DND-41 (cell line): ENCODE data around the gene SMTN.

Experiments used
- ATAC-seq: fragments of 200-7000 bp; cut with Tn5 transposase; 3 replicates; pipeline ENCODE4 v1.9.1; 2021; ENCODE audit warnings: low read depth; ENCODE audit not compliant: insufficient read depth
- DNase-seq: peaks from one replicate; pipeline ENCODE4 v3.0.0-alpha.2; 2020
- H2AFZ ChIP-seq: 2 replicates; pipeline ENCODE4 v1.6.0; 2012; ENCODE audit warnings: low read depth, low read length
- H3K27ac ChIP-seq: 2 replicates; pipeline ENCODE4 v1.5.1; 2012; ENCODE audit warnings: low read length, inconsistent platforms
- H3K27me3 ChIP-seq: fragments of 200-600 bp; sonication (generic); 2 replicates; pipeline ENCODE4 v1.6.0; 2012; ENCODE audit warnings: low read length, mild to moderate bottlenecking, inconsistent platforms; ENCODE audit not compliant: insufficient read depth, poor library complexity
- H3K36me3 ChIP-seq: 2 replicates; pipeline ENCODE4 v1.5.1; 2012; ENCODE audit warnings: low read length, inconsistent platforms; ENCODE audit not compliant: insufficient read depth
- H3K4me1 ChIP-seq: 2 replicates; pipeline ENCODE4 v1.5.1; 2012; ENCODE audit warnings: mild to moderate bottlenecking, low read length; ENCODE audit not compliant: insufficient read depth
- H3K4me2 ChIP-seq: 2 replicates; pipeline ENCODE4 v1.6.0; 2012; ENCODE audit warnings: mild to moderate bottlenecking, moderate library complexity, low read length, inconsistent platforms; ENCODE audit not compliant: insufficient read depth
- H3K4me3 ChIP-seq, 2 experiments: fragments of 200-600 bp in 1 of 2; shearing (Covaris generic) in 1 of 2; 2 replicates each; pipeline ENCODE4 v1.5.1; 2012 to 2016; ENCODE audit warnings: inconsistent platforms in 2 of 2, low read length in 2 of 2, mild to moderate bottlenecking in 2 of 2, low read depth in 1 of 2, moderate library complexity in 1 of 2
- H3K79me2 ChIP-seq: 2 replicates; pipeline ENCODE4 v1.6.0; 2012; ENCODE audit warnings: low read length, inconsistent platforms; ENCODE audit not compliant: insufficient read depth
- H3K9ac ChIP-seq: 2 replicates; pipeline ENCODE4 v1.6.0; 2012; ENCODE audit warnings: low read depth, mild to moderate bottlenecking, inconsistent platforms, low read length, moderate library complexity
- H3K9me3 ChIP-seq: 2 replicates; pipeline ENCODE4 v1.5.1; 2012; ENCODE audit warnings: low read length, moderate library complexity, mild to moderate bottlenecking, inconsistent platforms; ENCODE audit not compliant: insufficient read depth, severe bottlenecking
- H4K20me1 ChIP-seq: 2 replicates; pipeline ENCODE4 v1.6.0; 2012; ENCODE audit warnings: low read length; ENCODE audit not compliant: insufficient read depth
- EZH2 ChIP-seq: IDR thresholded peaks from 3 replicates; pipeline ENCODE4 v1.6.1; 2012; ENCODE audit warnings: borderline replicate concordance, low read depth, mild to moderate bottlenecking, moderate library complexity, low read length, inconsistent platforms; ENCODE audit not compliant: severe bottlenecking
- TF ChIP-seq, protein P1 (sequence below): IDR thresholded peaks from 2 replicates; pipeline ENCODE4 v1.5.1; 2012; ENCODE audit warnings: borderline replicate concordance, low read length, moderate library complexity, mild to moderate bottlenecking; ENCODE audit not compliant: poor library complexity, severe bottlenecking; ENCODE audit errors: extremely low read depth

Gene SMTN

DNA sequence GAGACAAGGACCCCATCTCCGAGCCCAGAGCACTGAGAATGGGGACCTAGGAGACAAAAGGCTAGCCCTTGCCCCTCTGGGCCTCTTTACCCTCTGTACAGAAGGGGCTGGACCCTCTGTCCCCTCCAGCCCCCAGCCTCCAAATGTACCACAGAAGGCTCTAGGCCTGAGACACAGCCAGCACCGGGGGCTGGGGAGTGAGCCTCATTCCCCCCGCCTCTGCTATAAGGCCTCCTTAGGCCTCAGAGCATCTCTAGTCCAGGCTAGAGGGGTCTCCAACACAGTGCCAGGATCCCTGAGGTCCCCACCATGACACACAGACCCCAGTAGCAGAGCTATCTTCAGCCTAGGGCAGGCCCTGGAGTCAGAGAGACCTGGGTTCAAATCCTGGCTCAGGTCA, 4.8 kb downstream of the SMTN start:
- Histone ChIP-seq H4K20me1 (no peaks in the 10 kb centered on the region; the same call in 1 of the 2 replicates), H3K27me3 (no peaks in the 10 kb centered on the region), H3K27ac (no peak overlapping the region), H3K9me3 (no peaks in the 10 kb centered on the region), H3K4me3 (no peak overlapping the region), H3K79me2 (peaks cover 23% of the 10 kb centered on the region), H3K4me1 (peaks cover 44% of the 10 kb centered on the region), H3K4me2 (peak overlapping the region; percentile 99; the same call in 1 of the 2 replicates), H3K36me3 (peaks cover 40% of the 10 kb centered on the region), H2AFZ (no peak overlapping the region), H3K9ac (peak overlapping the region; percentile 92)
- DNase-seq: no peak
- ATAC-seq: no peak
- TF ChIP-seq EZH2: no peak
- TF ChIP-seq, protein P1, sequence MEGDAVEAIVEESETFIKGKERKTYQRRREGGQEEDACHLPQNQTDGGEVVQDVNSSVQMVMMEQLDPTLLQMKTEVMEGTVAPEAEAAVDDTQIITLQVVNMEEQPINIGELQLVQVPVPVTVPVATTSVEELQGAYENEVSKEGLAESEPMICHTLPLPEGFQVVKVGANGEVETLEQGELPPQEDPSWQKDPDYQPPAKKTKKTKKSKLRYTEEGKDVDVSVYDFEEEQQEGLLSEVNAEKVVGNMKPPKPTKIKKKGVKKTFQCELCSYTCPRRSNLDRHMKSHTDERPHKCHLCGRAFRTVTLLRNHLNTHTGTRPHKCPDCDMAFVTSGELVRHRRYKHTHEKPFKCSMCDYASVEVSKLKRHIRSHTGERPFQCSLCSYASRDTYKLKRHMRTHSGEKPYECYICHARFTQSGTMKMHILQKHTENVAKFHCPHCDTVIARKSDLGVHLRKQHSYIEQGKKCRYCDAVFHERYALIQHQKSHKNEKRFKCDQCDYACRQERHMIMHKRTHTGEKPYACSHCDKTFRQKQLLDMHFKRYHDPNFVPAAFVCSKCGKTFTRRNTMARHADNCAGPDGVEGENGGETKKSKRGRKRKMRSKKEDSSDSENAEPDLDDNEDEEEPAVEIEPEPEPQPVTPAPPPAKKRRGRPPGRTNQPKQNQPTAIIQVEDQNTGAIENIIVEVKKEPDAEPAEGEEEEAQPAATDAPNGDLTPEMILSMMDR: no peak

DNA sequence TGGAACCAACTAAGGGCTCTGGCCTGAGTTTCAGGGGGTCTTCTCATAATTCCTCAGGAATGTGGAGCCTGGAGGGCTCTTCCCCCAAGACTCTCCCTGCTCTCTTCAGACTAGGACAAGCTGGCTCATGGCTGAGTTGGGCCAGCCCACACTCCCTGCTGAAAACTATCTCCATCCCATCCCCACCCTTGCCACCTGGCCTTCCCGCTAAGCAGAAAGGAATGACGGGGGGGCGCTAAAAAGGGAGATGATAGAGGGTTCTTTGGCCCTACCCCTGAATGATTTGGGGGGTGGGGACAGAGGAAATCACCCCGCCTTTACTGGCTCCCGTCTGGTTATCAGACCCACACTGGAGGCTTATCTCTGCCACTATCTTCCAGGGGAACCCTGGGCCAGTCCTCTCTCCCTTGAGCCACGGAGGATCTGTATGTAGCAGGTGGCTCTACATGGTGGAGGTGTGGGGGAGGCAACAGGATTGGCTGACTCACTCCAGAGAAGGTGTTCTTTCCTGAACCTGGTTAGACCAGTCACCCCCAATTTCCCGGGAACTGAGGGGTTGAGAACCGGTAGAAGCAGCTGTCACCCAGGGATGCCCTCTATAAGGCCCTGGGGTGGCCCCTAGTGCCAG, 5.7 kb downstream of the SMTN start:
- H3K9me3 ChIP-seq: no peaks in the 10 kb centered on the region
- H3K36me3 ChIP-seq: peaks cover 49% of the 10 kb centered on the region
- TF ChIP-seq, protein P1: no peak
- TF ChIP-seq EZH2: no peak
- H4K20me1 ChIP-seq: no peaks in the 10 kb centered on the region; the same call in 1 of the 2 replicates
- no peak overlapping the region for H3K27ac ChIP-seq
- DNase-seq (no peak), ATAC-seq (no peak)
- no peak overlapping the region for H3K9ac ChIP-seq
- H3K4me1 ChIP-seq: peaks cover 38% of the 10 kb centered on the region
- no peak overlapping the region for H3K4me3 ChIP-seq
- no peak overlapping the region for H2AFZ ChIP-seq
- peaks cover 20% of the 10 kb centered on the region for H3K79me2 ChIP-seq
- H3K4me2 ChIP-seq: no peak overlapping the region
- no peaks in the 10 kb centered on the region for H3K27me3 ChIP-seq

DNA sequence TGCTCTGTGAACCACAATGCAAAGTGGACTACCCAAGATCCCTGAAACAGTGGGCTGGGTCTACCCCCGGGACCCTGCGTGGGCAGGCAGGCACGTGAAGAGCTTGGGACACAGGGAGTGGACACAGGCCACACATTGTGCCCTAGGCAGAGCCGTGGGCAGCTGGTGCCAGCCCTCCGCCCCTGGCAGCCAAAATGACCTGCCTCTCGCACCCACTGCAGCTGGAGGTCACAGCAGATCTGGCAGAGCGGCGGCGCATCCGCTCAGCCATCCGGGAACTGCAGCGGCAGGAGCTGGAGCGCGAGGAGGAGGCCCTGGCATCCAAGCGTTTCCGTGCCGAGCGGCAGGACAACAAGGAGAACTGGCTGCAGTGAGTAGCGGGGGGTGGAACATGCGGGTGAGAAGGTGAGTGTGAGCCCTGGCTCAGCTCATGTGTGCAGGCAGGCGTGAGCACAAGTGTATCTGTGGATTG, 6.7 kb downstream of the SMTN start:
- Histone ChIP-seq H3K27me3 (no peaks in the 10 kb centered on the region), H3K9ac (no peak overlapping the region), H3K4me2 (no peak overlapping the region), H3K4me3 (no peak overlapping the region), H4K20me1 (no peaks in the 10 kb centered on the region; the same call in 1 of the 2 replicates), H3K9me3 (no peaks in the 10 kb centered on the region), H2AFZ (no peak overlapping the region), H3K27ac (no peak overlapping the region), H3K79me2 (peaks cover 13% of the 10 kb centered on the region), H3K4me1 (peaks cover 28% of the 10 kb centered on the region), H3K36me3 (peaks cover 58% of the 10 kb centered on the region)
- ATAC-seq (no peak), DNase-seq (no peak)
- TF ChIP-seq, protein P1: no peak
- no peak for TF ChIP-seq EZH2
